ENCODE data around the gene OBSCN. TPM values are rescaled to one million over a fixed set of nuclear protein-coding genes. Genes with fewer than 3 reads are reported as not detected.

OBSCN gene
- total RNA-seq, 2 experiments from 2014 or later, result 80.8 to 82.2 TPM

DNA sequence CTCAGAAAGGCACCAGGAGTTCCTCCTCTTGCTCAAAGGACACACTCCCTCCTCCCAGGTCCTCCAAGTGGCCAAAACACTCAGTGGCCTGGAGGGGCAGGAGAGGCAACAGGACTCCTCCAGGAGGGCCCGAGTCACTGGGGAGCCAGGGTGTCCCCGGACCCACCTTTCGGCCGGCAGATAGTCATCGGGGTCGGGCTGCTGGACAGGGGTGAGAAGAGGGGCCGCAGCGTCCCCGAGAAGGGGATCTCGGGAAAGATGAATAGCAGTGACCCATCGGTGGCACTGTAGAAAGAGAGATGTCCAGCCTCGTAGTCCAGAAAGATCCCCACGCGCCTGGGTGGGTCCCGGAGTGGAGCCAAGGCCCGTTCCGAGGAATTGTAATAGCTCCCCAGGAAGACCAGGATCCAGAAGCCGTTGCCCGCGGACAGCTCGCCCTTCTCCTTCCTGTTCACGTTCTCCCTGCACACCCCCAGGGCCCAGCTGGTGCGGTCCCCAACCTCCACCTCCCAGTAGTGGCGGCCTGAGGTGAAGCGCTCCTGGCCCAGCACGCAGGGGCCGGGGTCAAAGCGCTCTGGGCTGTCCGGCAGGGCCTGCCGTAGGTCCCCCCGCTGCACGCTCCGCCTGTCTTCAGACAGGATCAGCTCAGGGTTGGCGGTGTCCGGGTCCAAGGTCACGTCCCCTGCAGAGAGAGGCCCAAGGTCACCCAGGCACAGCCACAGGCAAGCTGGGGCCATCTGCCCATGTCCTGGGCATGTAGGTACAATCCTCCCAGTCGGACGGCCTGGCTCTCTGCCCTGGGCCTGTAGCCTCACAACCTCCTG lies 186.9 kb downstream of the OBSCN start:
- intact Hi-C loops (cut with DNase I, micrococcal nuclease), result no loop called here
- ChIA-PET POLR2A (no interaction called here), CTCF (interaction anchor here (0.7 kb wide), 1 partner anchor 63 kb away, joined by 3 read pairs; a partner anchor contains a TSS)
- no peak overlapping the region for H3K27ac Mint-ChIP-seq
- no peak overlapping the region for H3K4me3 Mint-ChIP-seq
- ATAC-seq (ENCODE audit: poor library complexity), result no peak
- Histone ChIP-seq H3K9me3 (ENCODE audit: control insufficient read depth in 1 of 2, insufficient read depth in 1 of 2, low read length in 2 of 2) (no peaks in the 10 kb centered on the region), H3K27ac (ENCODE audit: low read depth in 1 of 2, low read length in 2 of 2) (no peak overlapping the region), H3K36me3 (ENCODE audit: insufficient read depth, low read length) (peaks cover 69% of the 10 kb centered on the region), H3K4me3 (ENCODE audit: low read length) (no peak overlapping the region), H3K27me3 (ENCODE audit: control insufficient read depth in 1 of 2, insufficient read depth in 2 of 2, low read length in 2 of 2) (no peaks in the 10 kb centered on the region), H3K4me1 (ENCODE audit: insufficient read depth, low read length) (peaks cover 27% of the 10 kb centered on the region)
- H3K36me3 Mint-ChIP-seq (ENCODE audit: low read depth), result peaks cover 50% of the 10 kb centered on the region
- peaks cover 11% of the 10 kb centered on the region for H3K4me1 Mint-ChIP-seq (ENCODE audit: low read depth)
- DNase-seq, result peak in 2 of 14 experiments; percentile 0 to 29
- no peaks in the 10 kb centered on the region for H3K27me3 Mint-ChIP-seq
- TF ChIP-seq, protein P1, sequence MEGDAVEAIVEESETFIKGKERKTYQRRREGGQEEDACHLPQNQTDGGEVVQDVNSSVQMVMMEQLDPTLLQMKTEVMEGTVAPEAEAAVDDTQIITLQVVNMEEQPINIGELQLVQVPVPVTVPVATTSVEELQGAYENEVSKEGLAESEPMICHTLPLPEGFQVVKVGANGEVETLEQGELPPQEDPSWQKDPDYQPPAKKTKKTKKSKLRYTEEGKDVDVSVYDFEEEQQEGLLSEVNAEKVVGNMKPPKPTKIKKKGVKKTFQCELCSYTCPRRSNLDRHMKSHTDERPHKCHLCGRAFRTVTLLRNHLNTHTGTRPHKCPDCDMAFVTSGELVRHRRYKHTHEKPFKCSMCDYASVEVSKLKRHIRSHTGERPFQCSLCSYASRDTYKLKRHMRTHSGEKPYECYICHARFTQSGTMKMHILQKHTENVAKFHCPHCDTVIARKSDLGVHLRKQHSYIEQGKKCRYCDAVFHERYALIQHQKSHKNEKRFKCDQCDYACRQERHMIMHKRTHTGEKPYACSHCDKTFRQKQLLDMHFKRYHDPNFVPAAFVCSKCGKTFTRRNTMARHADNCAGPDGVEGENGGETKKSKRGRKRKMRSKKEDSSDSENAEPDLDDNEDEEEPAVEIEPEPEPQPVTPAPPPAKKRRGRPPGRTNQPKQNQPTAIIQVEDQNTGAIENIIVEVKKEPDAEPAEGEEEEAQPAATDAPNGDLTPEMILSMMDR (IDR thresholded peaks at IDR 0.05), result no peak
- H3K9me3 Mint-ChIP-seq, result no peaks in the 10 kb centered on the region

DNA sequence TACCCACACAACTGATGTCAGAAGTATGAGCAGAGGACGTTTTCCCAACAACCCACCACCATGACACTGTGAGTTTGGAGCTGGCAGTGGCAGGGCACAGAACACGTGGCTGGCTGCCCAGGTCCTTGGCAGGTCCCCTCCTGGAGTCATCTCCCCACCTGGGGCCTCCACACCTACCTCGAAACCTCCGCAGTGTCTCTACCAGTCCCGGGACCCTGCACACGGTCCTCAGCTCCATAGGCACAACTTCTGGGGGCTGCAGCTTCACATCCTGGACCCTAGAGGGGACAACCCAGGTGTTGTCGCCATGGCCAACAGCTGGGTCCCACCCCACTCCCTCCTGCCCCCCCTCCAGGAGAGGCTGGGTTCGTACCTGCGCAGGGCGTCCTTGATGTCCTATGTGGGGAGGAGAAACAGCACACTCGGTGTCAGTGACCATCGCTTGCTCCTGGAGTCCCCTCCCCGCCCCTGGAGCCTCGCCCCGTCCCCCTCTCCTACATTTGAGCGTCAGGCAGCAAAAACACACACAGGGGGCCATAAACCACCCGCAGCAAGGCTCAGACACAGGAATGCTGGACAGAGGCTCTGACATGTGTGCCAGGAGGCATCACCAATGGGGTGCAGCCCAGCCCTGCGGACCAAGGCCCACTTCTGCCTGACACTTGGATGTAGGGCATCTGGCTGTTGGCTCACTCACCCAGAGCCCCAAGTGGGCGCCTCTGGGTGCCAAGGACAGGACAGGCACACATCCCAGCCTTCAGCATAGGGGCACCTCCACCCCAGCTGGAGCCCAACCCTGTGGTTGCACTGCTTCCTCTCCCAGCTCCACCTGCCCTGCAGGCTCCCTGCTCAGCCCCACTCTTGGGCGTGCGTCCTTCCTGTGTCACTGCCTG lies 189.2 kb downstream of the OBSCN start:
- peak; percentile 71 for ATAC-seq (ENCODE audit: poor library complexity)
- Mint-ChIP-seq H3K27ac (peak overlapping the region; percentile 56), H3K4me1 (ENCODE audit: low read depth) (peaks cover 19% of the 10 kb centered on the region), H3K9me3 (no peaks in the 10 kb centered on the region), H3K27me3 (no peaks in the 10 kb centered on the region), H3K4me3 (no peak overlapping the region), H3K36me3 (ENCODE audit: low read depth) (peaks cover 66% of the 10 kb centered on the region)
- Histone ChIP-seq H3K36me3 (ENCODE audit: insufficient read depth, low read length) (peaks cover 83% of the 10 kb centered on the region), H3K4me1 (ENCODE audit: insufficient read depth, low read length) (peaks cover 48% of the 10 kb centered on the region), H3K4me3 (ENCODE audit: low read length) (no peak overlapping the region), H3K27ac (ENCODE audit: low read depth in 1 of 2, low read length in 2 of 2) (no peak overlapping the region), H3K27me3 (ENCODE audit: control insufficient read depth in 1 of 2, insufficient read depth in 2 of 2, low read length in 2 of 2) (no peaks in the 10 kb centered on the region), H3K9me3 (ENCODE audit: control insufficient read depth in 1 of 2, insufficient read depth in 1 of 2, low read length in 2 of 2) (no peaks in the 10 kb centered on the region)
- intact Hi-C loops (cut with DNase I, micrococcal nuclease), result no loop called here
- TF ChIP-seq, protein P1 (IDR thresholded peaks at IDR 0.05), result no peak
- peak in 2 of 14 experiments; percentile 32 to 39 for DNase-seq
- CTCF ChIA-PET, result no interaction called here
- POLR2A ChIA-PET, result no interaction called here

DNA sequence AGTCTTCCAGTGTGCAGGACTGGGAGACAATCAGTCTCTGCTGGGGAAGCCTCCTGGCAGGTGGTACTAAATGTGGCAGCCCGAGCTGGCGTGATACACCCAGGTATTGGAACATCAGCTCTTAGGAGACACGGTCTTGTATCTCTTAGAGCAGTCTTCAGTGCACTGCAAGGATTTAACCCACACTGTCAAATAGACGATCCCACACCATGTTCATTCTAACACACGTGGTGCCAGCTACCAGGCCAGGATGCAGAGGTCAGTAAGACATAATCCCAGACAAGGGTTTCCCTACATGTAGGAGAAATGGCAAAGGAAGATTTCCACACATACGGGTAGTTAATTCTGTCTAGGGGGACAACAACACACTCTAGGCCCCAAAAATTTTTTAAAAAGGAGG lies 190.1 kb downstream of the OBSCN start:
- Histone ChIP-seq H3K27me3 (ENCODE audit: control insufficient read depth in 1 of 2, insufficient read depth in 2 of 2, low read length in 2 of 2) (no peaks in the 10 kb centered on the region), H3K4me1 (ENCODE audit: insufficient read depth, low read length) (peaks cover 57% of the 10 kb centered on the region), H3K27ac (ENCODE audit: low read depth in 1 of 2, low read length in 2 of 2) (no peak overlapping the region), H3K36me3 (ENCODE audit: insufficient read depth, low read length) (peaks cover 85% of the 10 kb centered on the region), H3K4me3 (ENCODE audit: low read length) (no peak overlapping the region), H3K9me3 (ENCODE audit: control insufficient read depth in 1 of 2, insufficient read depth in 1 of 2, low read length in 2 of 2) (no peaks in the 10 kb centered on the region)
- ATAC-seq (ENCODE audit: poor library complexity) (no peak), DNase-seq (no peak)
- H3K36me3 Mint-ChIP-seq (ENCODE audit: low read depth), result peaks cover 70% of the 10 kb centered on the region
- ChIA-PET POLR2A (no interaction called here), CTCF (no interaction called here)
- H3K4me1 Mint-ChIP-seq (ENCODE audit: low read depth), result peaks cover 28% of the 10 kb centered on the region
- H3K9me3 Mint-ChIP-seq, result no peaks in the 10 kb centered on the region
- H3K4me3 Mint-ChIP-seq, result peak overlapping the region; percentile 2
- TF ChIP-seq, protein P1 (IDR thresholded peaks at IDR 0.05), result no peak
- H3K27ac Mint-ChIP-seq, result peak overlapping the region; percentile 56
- H3K27me3 Mint-ChIP-seq, result no peaks in the 10 kb centered on the region
- intact Hi-C loops (cut with DNase I, micrococcal nuclease), result no loop called here
